PFSK-1 (cell line): ENCODE data around the gene ATP5MC3.

Source experiments
- FOXP2 ChIP-seq: optimal IDR thresholded peaks from 2 replicates; pipeline ENCODE3; 2011; ENCODE audit warnings: borderline replicate concordance, control low read depth, inconsistent platforms; ENCODE audit not compliant: insufficient read depth; ENCODE audit errors: extremely low read length, extremely low read depth
- POLR2AphosphoS5 ChIP-seq: IDR thresholded peaks from 2 replicates; pipeline ENCODE4 v1.6.1; 2012; ENCODE audit warnings: low read depth, mild to moderate bottlenecking, control low read depth, low read length, moderate library complexity
- REST ChIP-seq, 2 experiments: IDR thresholded peaks; 2 replicates each; pipeline versions ENCODE4 v1.6.1 to v1.8.0; 2011 to 2012; ENCODE audit warnings: low read depth in 2 of 2, low read length in 2 of 2, control low read depth in 1 of 2, inconsistent platforms in 1 of 2, mild to moderate bottlenecking in 1 of 2, moderate library complexity in 1 of 2; ENCODE audit not compliant: insufficient read depth in 1 of 2
- SIN3A ChIP-seq: IDR thresholded peaks from 2 replicates; pipeline ENCODE4 v1.6.1; 2012; ENCODE audit warnings: mild to moderate bottlenecking, low read length, moderate library complexity, borderline replicate concordance; ENCODE audit not compliant: insufficient read depth
- TAF1 ChIP-seq: IDR thresholded peaks from 2 replicates; pipeline ENCODE4 v1.6.1; 2012; ENCODE audit warnings: low read length, control low read depth, borderline replicate concordance; ENCODE audit not compliant: insufficient read depth

Gene ATP5MC3

GRCh38 chr2:175188761-175189160 is 7.3 kb upstream of the ATP5MC3 start:
- TF ChIP-seq REST (IDR thresholded peaks at IDR 0.05; ENCODE audit: insufficient read depth in 1 of 2, low read depth in 2 of 2, low read length in 2 of 2): no peak
- no peak for TF ChIP-seq FOXP2
- no peak for TF ChIP-seq POLR2AphosphoS5
- TF ChIP-seq SIN3A: no peak
- no peak for TF ChIP-seq TAF1

- no peak for TF ChIP-seq POLR2AphosphoS5
- TF ChIP-seq SIN3A: no peak
- TF ChIP-seq FOXP2: no peak
- no peak for TF ChIP-seq TAF1
- TF ChIP-seq REST (IDR thresholded peaks at IDR 0.05; ENCODE audit: insufficient read depth in 1 of 2, low read depth in 2 of 2, low read length in 2 of 2): no peak
Observed at GRCh38 chr2:175187378-175187777, 5.9 kb upstream of the ATP5MC3 start.

GRCh38 chr2:175183674-175184073 is 2.2 kb upstream of the ATP5MC3 start:
- TF ChIP-seq POLR2AphosphoS5: no peak
- no peak for TF ChIP-seq SIN3A
- no peak for TF ChIP-seq FOXP2
- TF ChIP-seq TAF1: no peak
- TF ChIP-seq REST (IDR thresholded peaks at IDR 0.05; ENCODE audit: insufficient read depth in 1 of 2, low read depth in 2 of 2, low read length in 2 of 2): no peak

GRCh38 chr2:175181877-175182308 is 383 bp upstream of the ATP5MC3 start:
- no peak for TF ChIP-seq SIN3A
- TF ChIP-seq FOXP2: no peak
- no peak for TF ChIP-seq TAF1
- no peak for TF ChIP-seq REST (IDR thresholded peaks at IDR 0.05; ENCODE audit: insufficient read depth in 1 of 2, low read depth in 2 of 2, low read length in 2 of 2)
- TF ChIP-seq POLR2AphosphoS5: no peak

- TF ChIP-seq REST (IDR thresholded peaks at IDR 0.05; ENCODE audit: insufficient read depth in 1 of 2, low read depth in 2 of 2, low read length in 2 of 2): no peak
- TF ChIP-seq FOXP2: no peak
- peak; percentile 79; the same call in 1 of the 2 replicates for TF ChIP-seq SIN3A
- TF ChIP-seq POLR2AphosphoS5: no peak; the same call in 1 of the 2 replicates
- peak; percentile 56; the same call in 1 of the 2 replicates for TF ChIP-seq TAF1
Observed at GRCh38 chr2:175180701-175181103, 808 bp downstream of the ATP5MC3 start.
